Measurements from ENCODE around the gene TMEM255B. TPM values are rescaled to one million over a fixed set of nuclear protein-coding genes. Genes with fewer than 3 reads are reported as not detected.

The TMEM255B gene
- polyA plus RNA-seq, 1 donor (not counting 4 experiments of a cell fraction or from before 2014, with no cell fraction given): 7.6 TPM

DNA sequence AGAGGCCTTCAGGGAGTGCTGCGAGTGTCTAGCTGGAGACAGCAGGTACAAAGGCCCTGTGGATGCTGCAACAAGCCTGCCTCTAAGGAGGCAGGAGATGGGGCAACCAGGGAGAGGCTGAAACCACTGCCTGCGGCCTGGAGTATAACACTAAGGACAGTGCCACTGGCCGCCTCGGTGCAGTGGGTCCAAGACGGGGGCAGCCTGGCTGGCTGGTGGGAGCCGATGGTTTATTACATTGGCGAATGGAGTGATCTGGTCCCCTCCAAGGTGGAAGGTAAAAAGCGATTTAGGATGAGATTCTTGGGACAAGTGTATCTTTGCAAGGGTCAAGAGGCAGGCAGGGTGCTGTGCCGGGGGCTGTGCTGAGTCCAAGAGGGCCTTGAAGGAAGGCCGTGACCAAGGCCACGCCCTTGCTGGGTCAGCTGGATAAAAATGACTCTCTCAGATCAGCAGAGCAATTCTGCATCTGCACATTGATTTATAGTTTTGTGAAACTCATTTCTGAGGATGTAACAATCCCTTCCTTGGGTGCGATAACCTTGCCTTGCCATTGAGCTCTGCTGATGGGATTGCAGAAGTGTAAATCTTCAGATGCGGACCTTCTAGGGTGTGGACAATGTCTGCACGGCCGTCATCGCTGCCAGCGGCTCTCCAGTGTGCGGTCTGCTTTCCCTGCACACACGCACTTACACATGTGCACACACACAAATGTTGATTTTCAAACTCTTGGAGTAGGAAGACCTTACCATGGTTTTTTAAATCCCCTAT lies 6.0 kb downstream of the TMEM255B start:
- Histone ChIP-seq H3K27ac (ENCODE audit: control insufficient read depth, insufficient read depth, low read length) (no peak overlapping the region), H3K4me3 (ENCODE audit: control insufficient read depth in 2 of 3, extremely low read depth in 1 of 3, insufficient read depth in 2 of 3, low read depth in 1 of 3, low read length in 3 of 3) (no peak overlapping the region), H3K27me3 (ENCODE audit: control insufficient read depth, extremely low read depth, insufficient read depth, low read length) (peaks cover 29% of the 10 kb centered on the region), H3K9ac (ENCODE audit: control insufficient read depth, extremely low read depth, insufficient read depth, low read length) (no peak overlapping the region), H3K9me1 (ENCODE audit: control insufficient read depth, extremely low read depth, insufficient read depth, low read length) (no peaks in the 10 kb centered on the region), H3K4me2 (ENCODE audit: control insufficient read depth, extremely low read depth, insufficient read depth, low read depth, low read length) (no peak overlapping the region), H3K9me3 (ENCODE audit: control insufficient read depth, low read depth, low read length) (no peaks in the 10 kb centered on the region), H2AFZ (ENCODE audit: control insufficient read depth, low read length) (no peak overlapping the region), H3K36me3 (ENCODE audit: control insufficient read depth in 2 of 2, extremely low read depth in 1 of 2, insufficient read depth in 2 of 2, low read length in 2 of 2) (no peaks in the 10 kb centered on the region), H3K4me1 (ENCODE audit: control insufficient read depth, extremely low read depth, insufficient read depth, low read length) (peaks cover under 1% of the 10 kb centered on the region), H4K20me1 (ENCODE audit: control insufficient read depth, extremely low read depth, insufficient read depth, low read length) (no peaks in the 10 kb centered on the region), H3K79me2 (ENCODE audit: control insufficient read depth, insufficient read depth, low read length) (no peaks in the 10 kb centered on the region)
- TF ChIP-seq EZH2 (IDR thresholded peaks at IDR 0.05; ENCODE audit: low read length): no peak
- TF ChIP-seq, protein P1, sequence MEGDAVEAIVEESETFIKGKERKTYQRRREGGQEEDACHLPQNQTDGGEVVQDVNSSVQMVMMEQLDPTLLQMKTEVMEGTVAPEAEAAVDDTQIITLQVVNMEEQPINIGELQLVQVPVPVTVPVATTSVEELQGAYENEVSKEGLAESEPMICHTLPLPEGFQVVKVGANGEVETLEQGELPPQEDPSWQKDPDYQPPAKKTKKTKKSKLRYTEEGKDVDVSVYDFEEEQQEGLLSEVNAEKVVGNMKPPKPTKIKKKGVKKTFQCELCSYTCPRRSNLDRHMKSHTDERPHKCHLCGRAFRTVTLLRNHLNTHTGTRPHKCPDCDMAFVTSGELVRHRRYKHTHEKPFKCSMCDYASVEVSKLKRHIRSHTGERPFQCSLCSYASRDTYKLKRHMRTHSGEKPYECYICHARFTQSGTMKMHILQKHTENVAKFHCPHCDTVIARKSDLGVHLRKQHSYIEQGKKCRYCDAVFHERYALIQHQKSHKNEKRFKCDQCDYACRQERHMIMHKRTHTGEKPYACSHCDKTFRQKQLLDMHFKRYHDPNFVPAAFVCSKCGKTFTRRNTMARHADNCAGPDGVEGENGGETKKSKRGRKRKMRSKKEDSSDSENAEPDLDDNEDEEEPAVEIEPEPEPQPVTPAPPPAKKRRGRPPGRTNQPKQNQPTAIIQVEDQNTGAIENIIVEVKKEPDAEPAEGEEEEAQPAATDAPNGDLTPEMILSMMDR (optimal IDR thresholded peaks at IDR 0.05 in 1 of 3, IDR thresholded peaks at IDR 0.05 in 1 of 3, conservative IDR thresholded peaks at IDR 0.05 in 1 of 3; ENCODE audit: extremely low read depth in 1 of 3, insufficient read depth in 2 of 3, low read length in 3 of 3): no peak
- FAIRE-seq (no peak), DNase-seq (ENCODE audit: low read depth, low spot score) (no peak)
- dilution Hi-C loops (cut with MboI; ENCODE audit: extremely low pct_ligation_motif_present, low sequenced_read_pairs): no loop called here

DNA sequence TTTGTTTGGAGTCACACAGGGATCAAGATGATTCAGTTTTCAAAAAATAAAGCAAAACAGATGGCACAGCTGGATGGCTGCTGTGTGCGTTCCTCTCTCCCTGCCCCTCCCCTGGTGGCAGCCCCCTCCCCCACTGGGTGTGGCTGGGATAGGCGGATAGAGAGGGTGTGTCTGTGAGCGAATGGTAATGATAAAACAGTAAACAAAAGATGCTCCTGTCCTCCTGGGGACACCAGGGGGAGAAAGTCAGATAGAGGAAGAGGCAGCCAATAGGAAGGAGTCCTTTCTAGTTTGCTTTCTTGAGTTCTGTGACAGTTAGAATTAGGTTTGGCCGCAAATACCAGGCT lies 6.5 kb downstream of the TMEM255B start:
- H3K36me3 ChIP-seq (ENCODE audit: control insufficient read depth in 2 of 2, extremely low read depth in 1 of 2, insufficient read depth in 2 of 2, low read length in 2 of 2): no peaks in the 10 kb centered on the region
- H3K9me3 ChIP-seq (ENCODE audit: control insufficient read depth, low read depth, low read length): no peaks in the 10 kb centered on the region
- FAIRE-seq (no peak), DNase-seq (ENCODE audit: low read depth, low spot score) (no peak)
- H3K79me2 ChIP-seq (ENCODE audit: control insufficient read depth, insufficient read depth, low read length): no peaks in the 10 kb centered on the region
- H3K9me1 ChIP-seq (ENCODE audit: control insufficient read depth, extremely low read depth, insufficient read depth, low read length): no peaks in the 10 kb centered on the region
- H3K4me1 ChIP-seq (ENCODE audit: control insufficient read depth, extremely low read depth, insufficient read depth, low read length): no peaks in the 10 kb centered on the region
- no peak for TF ChIP-seq EZH2 (IDR thresholded peaks at IDR 0.05; ENCODE audit: low read length)
- TF ChIP-seq, protein P1 (optimal IDR thresholded peaks at IDR 0.05 in 1 of 3, IDR thresholded peaks at IDR 0.05 in 1 of 3, conservative IDR thresholded peaks at IDR 0.05 in 1 of 3; ENCODE audit: extremely low read depth in 1 of 3, insufficient read depth in 2 of 3, low read length in 3 of 3): no peak
- dilution Hi-C loops (cut with MboI; ENCODE audit: extremely low pct_ligation_motif_present, low sequenced_read_pairs): no loop called here
- H3K9ac ChIP-seq (ENCODE audit: control insufficient read depth, extremely low read depth, insufficient read depth, low read length): no peak overlapping the region
- peaks cover 23% of the 10 kb centered on the region for H3K27me3 ChIP-seq (ENCODE audit: control insufficient read depth, extremely low read depth, insufficient read depth, low read length)
- H3K4me3 ChIP-seq (ENCODE audit: control insufficient read depth in 2 of 3, extremely low read depth in 1 of 3, insufficient read depth in 2 of 3, low read depth in 1 of 3, low read length in 3 of 3): no peak overlapping the region
- no peaks in the 10 kb centered on the region for H4K20me1 ChIP-seq (ENCODE audit: control insufficient read depth, extremely low read depth, insufficient read depth, low read length)
- no peak overlapping the region for H2AFZ ChIP-seq (ENCODE audit: control insufficient read depth, low read length)
- H3K4me2 ChIP-seq (ENCODE audit: control insufficient read depth, extremely low read depth, insufficient read depth, low read depth, low read length): no peak overlapping the region
- H3K27ac ChIP-seq (ENCODE audit: control insufficient read depth, insufficient read depth, low read length): no peak overlapping the region
